ENCODE data around the gene USPL1.

Gene USPL1

GRCh38 chr13:30698488-30699005 is 80.8 kb downstream of the USPL1 start:
- DNase-seq = no peak

GRCh38 chr13:30700364-30700763 is 82.6 kb downstream of the USPL1 start:
- DNase-seq = no peak

- DNase-seq = no peak
Measured at GRCh38 chr13:30702006-30702405, 84.3 kb downstream of the USPL1 start.

GRCh38 chr13:30704596-30704995 is 86.9 kb downstream of the USPL1 start:
- DNase-seq = no peak

- no peak for DNase-seq
Measured at GRCh38 chr13:30705680-30706079, 88.0 kb downstream of the USPL1 start.

- no peak for DNase-seq
Measured at GRCh38 chr13:30708541-30708940, 90.8 kb downstream of the USPL1 start.

Measured in inflammatory macrophage treated with lipopolysaccharide for 4 hours (primary cell).